Upper lobe of right lung (tissue), 1 donor: ENCODE results near the gene MYH9. TPM values are rescaled to one million over a fixed set of nuclear protein-coding genes. Genes with fewer than 3 reads are reported as not detected.

Experiments used
- ATAC-seq: fragments of 200-7000 bp; cut with Tn5 transposase; one replicate; pipeline ENCODE4 v1.9.1; 2020; ENCODE audit warnings: mild to moderate bottlenecking, moderate library complexity
- DNase-seq: peaks from one replicate; pipeline ENCODE4 v3.0.0-alpha.2; 2020
- H3K27ac ChIP-seq: fragments of 200-600 bp; one replicate; pipeline ENCODE4 v1.8.0; 2022
- H3K27me3 ChIP-seq: fragments of 200-600 bp; one replicate; pipeline ENCODE4 v1.8.0; 2022; ENCODE audit warnings: mild to moderate bottlenecking
- H3K36me3 ChIP-seq: fragments of 200-600 bp; one replicate; pipeline ENCODE4 v1.8.0; 2022
- H3K4me1 ChIP-seq: fragments of 200-600 bp; one replicate; pipeline ENCODE4 v1.8.0; 2022
- H3K4me3 ChIP-seq: fragments of 200-600 bp; one replicate; pipeline ENCODE4 v1.8.0; 2022; ENCODE audit warnings: mild to moderate bottlenecking
- H3K9me3 ChIP-seq: fragments of 200-600 bp; one replicate; pipeline ENCODE4 v1.8.0; 2022
- CTCF ChIP-seq: fragments of 200-600 bp; IDR thresholded peaks from one replicate; pipeline ENCODE4 v1.8.0; 2022; ENCODE audit warnings: antibody characterized with exemption
- intact Hi-C: fragments of 100-400 bp; cut with DNase I; formaldehyde crosslinking; loops from one replicate; pipeline ENCODE4 v1.11.0; 2022
- total RNA-seq: library from RNA; stranded (reverse); fragmentation: NEBNext Ultra II Directional; extraction: Animal tissue kit (Norgen Biotek cat#: 25700); gene quantifications from one replicate; pipeline ENCODE4 v1.2.1, GENCODE V29; 2021
- donor health status: DM: no; HTN: yes; CAD: no; lungs with severe emphysema.

The MYH9 gene
- total RNA-seq, 1 donor from 2014 or later, result 842 TPM

DNA sequence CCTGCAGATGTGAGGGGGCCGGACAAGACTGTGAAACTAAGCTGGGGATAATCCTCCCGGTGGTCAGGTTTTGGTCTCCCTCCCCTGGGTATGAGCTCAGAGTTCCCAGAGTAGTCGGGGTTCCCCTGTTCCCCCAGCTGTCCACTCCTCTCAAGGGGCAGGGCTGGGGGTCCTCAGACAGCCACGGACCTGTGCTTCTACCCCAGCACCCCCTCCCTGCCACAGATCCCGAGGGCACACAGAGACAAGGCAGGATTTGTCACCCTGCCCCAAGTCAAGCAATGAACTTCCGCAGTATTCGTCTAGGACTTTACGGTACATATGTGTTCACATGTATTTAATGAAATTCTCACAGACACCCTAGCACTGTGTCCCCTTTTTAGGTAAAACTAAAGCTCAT is 89.6 kb downstream of the MYH9 start:
- DNase-seq (no peak), ATAC-seq (no peak)
- Histone ChIP-seq H3K4me1 (no peaks in the 10 kb centered on the region), H3K36me3 (peaks cover 100% of the 10 kb centered on the region), H3K27me3 (no peaks in the 10 kb centered on the region), H3K9me3 (no peaks in the 10 kb centered on the region), H3K27ac (no peak overlapping the region), H3K4me3 (no peak overlapping the region)
- intact Hi-C loops, result no loop called here
- TF ChIP-seq CTCF, result no peak

GRCh38 chr22:36297568-36297967 is 90.2 kb downstream of the MYH9 start:
- intact Hi-C loops, result no loop called here
- H3K4me1 ChIP-seq, result no peaks in the 10 kb centered on the region
- H3K9me3 ChIP-seq, result no peaks in the 10 kb centered on the region
- TF ChIP-seq CTCF, result no peak
- peaks cover 100% of the 10 kb centered on the region for H3K36me3 ChIP-seq
- ATAC-seq (no peak), DNase-seq (no peak)
- no peak overlapping the region for H3K27ac ChIP-seq
- H3K4me3 ChIP-seq, result no peak overlapping the region
- H3K27me3 ChIP-seq, result no peaks in the 10 kb centered on the region

GRCh38 chr22:36296690-36297089 is 91.1 kb downstream of the MYH9 start:
- Histone ChIP-seq H3K9me3 (no peaks in the 10 kb centered on the region), H3K4me3 (no peak overlapping the region), H3K27me3 (no peaks in the 10 kb centered on the region), H3K36me3 (peaks cover 100% of the 10 kb centered on the region), H3K4me1 (no peaks in the 10 kb centered on the region), H3K27ac (no peak overlapping the region)
- ATAC-seq, result no peak
- intact Hi-C loops, result no loop called here
- no peak for DNase-seq
- no peak for TF ChIP-seq CTCF

DNA sequence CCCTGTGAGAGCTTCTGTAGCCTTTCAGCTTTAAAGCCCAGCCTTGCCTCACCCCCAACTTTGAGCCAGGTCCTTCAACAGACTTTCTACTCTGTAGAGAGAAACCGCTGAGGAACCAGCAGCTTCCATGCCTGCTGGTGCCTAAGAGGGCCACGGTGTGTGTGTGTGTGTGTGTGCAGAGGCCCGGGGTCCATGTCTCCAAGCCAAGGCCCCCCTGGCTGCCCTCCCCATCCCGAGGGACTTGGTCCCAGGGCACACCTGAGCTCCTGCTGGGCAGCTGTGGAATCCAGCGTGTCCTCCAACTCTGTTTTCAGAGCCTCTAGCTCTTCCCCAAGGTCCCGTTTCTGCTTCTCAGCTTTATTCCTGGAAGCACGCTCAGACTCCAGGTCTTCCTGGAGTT is 92.5 kb downstream of the MYH9 start:
- ATAC-seq (no peak), DNase-seq (no peak)
- Histone ChIP-seq H3K27me3 (no peaks in the 10 kb centered on the region), H3K4me1 (no peaks in the 10 kb centered on the region), H3K27ac (no peak overlapping the region), H3K4me3 (no peak overlapping the region), H3K9me3 (no peaks in the 10 kb centered on the region), H3K36me3 (peaks cover 88% of the 10 kb centered on the region)
- TF ChIP-seq CTCF, result no peak
- intact Hi-C loops, result no loop called here

DNA sequence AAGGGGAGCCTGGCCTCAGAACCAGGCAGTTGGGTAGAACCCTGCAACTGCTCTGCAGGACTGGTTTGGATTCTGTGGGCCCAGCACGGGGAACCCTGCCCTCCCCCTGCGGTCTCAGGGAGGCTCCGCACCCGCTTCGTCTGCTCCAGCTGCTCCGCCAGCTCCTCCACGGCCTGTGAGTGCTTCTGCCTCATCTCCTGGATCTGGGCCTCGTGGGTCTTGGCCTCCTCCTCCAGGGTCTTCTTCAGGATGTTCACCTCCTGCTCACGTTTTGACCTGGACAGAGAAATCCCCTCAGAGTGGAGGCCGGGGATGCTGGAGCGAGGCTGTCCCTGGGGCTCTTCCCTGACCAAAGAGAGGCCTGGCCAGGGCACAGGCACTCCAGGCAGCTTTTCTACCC is 93.0 kb downstream of the MYH9 start:
- ATAC-seq (no peak), DNase-seq (no peak)
- no peak overlapping the region for H3K27ac ChIP-seq
- peaks cover 2% of the 10 kb centered on the region for H3K4me1 ChIP-seq
- no peaks in the 10 kb centered on the region for H3K9me3 ChIP-seq
- H3K36me3 ChIP-seq, result peaks cover 86% of the 10 kb centered on the region
- no peaks in the 10 kb centered on the region for H3K27me3 ChIP-seq
- H3K4me3 ChIP-seq, result no peak overlapping the region
- no peak for TF ChIP-seq CTCF
- intact Hi-C loops, result no loop called here

- H3K27me3 ChIP-seq, result no peaks in the 10 kb centered on the region
- no peak for TF ChIP-seq CTCF
- intact Hi-C loops, result no loop called here
- peaks cover 6% of the 10 kb centered on the region for H3K4me1 ChIP-seq
- ATAC-seq, result no peak
- H3K9me3 ChIP-seq, result no peaks in the 10 kb centered on the region
- no peak overlapping the region for H3K27ac ChIP-seq
- no peak for DNase-seq
- H3K4me3 ChIP-seq, result no peak overlapping the region
- H3K36me3 ChIP-seq, result peaks cover 86% of the 10 kb centered on the region
Measured at GRCh38 chr22:36294293-36294620, 93.5 kb downstream of the MYH9 start.
